Activated B cell treated with CpG ODN at 0.5 μM for 24 hours (primary cell): ENCODE data around the gene METTL23. TPM values are rescaled to one million over a fixed set of nuclear protein-coding genes. Genes with fewer than 3 reads are reported as not detected.
A peak's percentile ranks its signal among the peaks of the same experiment; 100 is the strongest.
"Not testable (repeated sequence)": the region's sequence is repeated elsewhere in the genome, so short reads cannot be mapped to it uniquely, and the experiment has no call there.

Experiments
- ATAC-seq: fragments of 200-7000 bp; cut with Tn5 transposase; one replicate; pipeline ENCODE4 v1.10.0; 2021; ENCODE audit warnings: low read depth, mild to moderate bottlenecking, moderate library complexity
- CTCF ChIA-PET: fragments of 350-600 bp; sonication (Branson Sonifier 250); formaldehyde crosslinking; loops from one replicate; lab custom pipeline; 2021; ENCODE audit warnings: antibody characterized with exemption; lab: Charles Lee
- POLR2A ChIA-PET: fragments of 350-600 bp; sonication (Branson Sonifier 250); formaldehyde crosslinking; loops from one replicate; lab custom pipeline; 2021; ENCODE audit warnings: antibody characterized with exemption; lab: Charles Lee
- DNase-seq: peaks from one replicate; pipeline ENCODE4 v3.0.0; 2022
- H3K27ac Mint-ChIP-seq: one replicate; pipeline ENCODE4 v1.8.0; 2020; ENCODE audit warnings: mixed read lengths
- H3K27me3 Mint-ChIP-seq: one replicate; pipeline ENCODE4 v1.8.0; 2021; ENCODE audit warnings: mixed read lengths
- H3K36me3 Mint-ChIP-seq: one replicate; pipeline ENCODE4 v1.8.0; 2021; ENCODE audit warnings: low read depth, mixed read lengths
- H3K4me1 Mint-ChIP-seq: one replicate; pipeline ENCODE4 v1.8.0; 2021; ENCODE audit warnings: mixed read lengths
- H3K4me3 Mint-ChIP-seq: one replicate; pipeline ENCODE4 v1.8.0; 2020; ENCODE audit warnings: mild to moderate bottlenecking, mixed read lengths
- H3K9me3 Mint-ChIP-seq: one replicate; pipeline ENCODE4 v1.8.0; 2020; ENCODE audit warnings: mixed read lengths
- CTCF ChIP-seq: fragments of 200-600 bp; IDR thresholded peaks from one replicate; pipeline ENCODE4 v1.8.0; 2022; ENCODE audit warnings: antibody characterized with exemption, mild to moderate bottlenecking
- intact Hi-C: fragments of 100-400 bp; cut with micrococcal nuclease; formaldehyde crosslinking; loops from one replicate; pipeline ENCODE4 v1.15.1; 2024
- total RNA-seq: library from RNA; stranded (reverse); gene quantifications from 2 replicates; pipeline ENCODE4 v1.2.3, GENCODE V29; 2022

The METTL23 gene
- total RNA-seq, 1 donor from 2014 or later, result 56.0 TPM

GRCh38 chr17:76738468-76738850 lies 11.8 kb downstream of the METTL23 start:
- H3K27me3 Mint-ChIP-seq, result no peaks in the 10 kb centered on the region
- DNase-seq (no peak), ATAC-seq (no peak)
- peaks cover 61% of the 10 kb centered on the region for H3K36me3 Mint-ChIP-seq
- ChIA-PET CTCF (interaction anchor here (1.0 kb wide), 1 partner anchor 11 kb away, joined by 4 read pairs; no protein-coding TSS in a partner anchor), POLR2A (interaction anchor here (0.6 to 6.2 kb wide), 9 partner anchors 10 to 1220 kb away, joined by 3 to 218 read pairs (median 3); partner anchors contain the start of genes JMJD6, METTL23 and TNRC6C)
- peak overlapping the region; percentile 96 for H3K27ac Mint-ChIP-seq
- H3K9me3 Mint-ChIP-seq, result no peaks in the 10 kb centered on the region
- intact Hi-C loops, result loop anchor here (5.0 kb wide), 2 partner anchors 584 to 1331 kb away; partner anchors contain the start of gene GRB2
- peak overlapping the region; percentile 97 for H3K4me3 Mint-ChIP-seq
- peaks cover 39% of the 10 kb centered on the region for H3K4me1 Mint-ChIP-seq
- TF ChIP-seq CTCF, result no peak

- H3K27ac Mint-ChIP-seq, result not testable (repeated sequence)
- POLR2A ChIA-PET, result interaction anchor here (1.0 to 6.2 kb wide), 2 partner anchors 13 to 211 kb away, joined by 3 to 218 read pairs; partner anchors contain the start of genes JMJD6 and METTL23
These were observed 13.0 kb downstream of the METTL23 start for GRCh38 chr17:76739568-76740115.

DNA sequence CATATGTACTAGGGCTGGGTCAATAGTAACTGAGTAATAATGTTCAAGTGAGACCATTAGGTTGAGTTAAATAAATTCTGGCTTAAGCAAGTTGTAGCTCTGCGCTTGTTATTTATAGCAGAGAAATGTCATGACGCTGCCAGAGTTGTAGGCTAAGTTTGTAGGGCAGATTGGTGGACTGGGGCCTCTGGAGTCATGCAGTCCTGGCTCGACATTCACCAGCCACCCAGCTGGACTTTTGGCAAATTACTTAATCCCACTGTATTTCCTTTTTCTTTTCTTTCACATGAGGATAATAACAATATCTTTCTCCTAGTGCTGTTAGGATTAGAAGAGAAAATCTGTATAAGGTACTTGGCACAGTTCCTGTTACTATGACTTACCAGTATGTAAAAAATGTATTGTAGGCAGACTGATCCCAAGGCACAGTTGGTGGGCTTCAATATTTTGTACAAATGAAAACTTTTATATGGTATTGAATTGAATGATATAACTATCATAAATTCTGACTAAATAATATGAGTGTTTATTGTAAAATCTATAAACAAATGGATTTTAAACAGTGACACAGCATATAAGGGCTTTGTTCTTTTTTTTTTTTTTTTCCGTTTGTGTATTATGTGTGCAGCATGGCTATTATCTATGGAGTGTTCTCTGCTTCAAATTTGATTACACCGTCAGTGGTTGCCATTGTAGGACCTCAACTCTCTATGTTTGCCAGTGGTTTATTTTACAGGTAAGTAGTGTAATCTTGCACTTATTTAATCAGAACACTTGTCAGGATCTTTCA lies 13.9 kb downstream of the METTL23 start:
- ATAC-seq, result no peak
- H3K27ac Mint-ChIP-seq, result no peak overlapping the region
- no peak for TF ChIP-seq CTCF

More at GRCh38 chr17:76739568-76740115, 13.0 kb downstream of the METTL23 start:
- intact Hi-C loops, result loop anchor here (5.0 kb wide), 2 partner anchors 583 to 1332 kb away; partner anchors contain the start of gene GRB2
- CTCF ChIA-PET, result interaction anchor here (1.1 kb wide), 1 partner anchor 12 kb away, joined by 4 read pairs; no protein-coding TSS in a partner anchor
- DNase-seq, H3K27me3 Mint-ChIP-seq, ATAC-seq, H3K9me3 Mint-ChIP-seq, H3K4me3 Mint-ChIP-seq: not testable (repeated sequence)
- Mint-ChIP-seq H3K4me1 (peaks cover 27% of the 10 kb centered on the region), H3K36me3 (peaks cover 60% of the 10 kb centered on the region)

DNA sequence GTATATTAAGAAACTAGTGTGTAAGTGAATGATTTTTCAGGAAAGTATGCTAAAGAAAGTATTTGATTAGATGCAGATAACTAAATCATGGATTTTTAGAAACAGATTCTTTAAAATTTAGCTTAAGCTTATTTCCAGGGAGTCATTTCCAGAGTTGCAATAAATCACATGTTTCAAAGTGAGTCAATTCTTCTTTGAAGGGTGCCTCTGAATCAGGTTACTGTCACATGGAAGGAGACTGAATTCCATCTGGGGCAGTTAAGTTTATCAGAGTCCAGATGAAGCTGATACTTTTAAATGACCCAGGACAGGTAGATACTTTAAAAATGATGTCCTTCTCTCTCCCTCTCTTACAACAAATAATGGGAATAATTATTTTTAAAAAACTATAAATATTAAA lies 16.3 kb downstream of the METTL23 start:
- peaks cover 56% of the 10 kb centered on the region for H3K36me3 Mint-ChIP-seq
- DNase-seq, result no peak
- H3K27ac Mint-ChIP-seq, result no peak overlapping the region
- CTCF ChIA-PET, result no interaction called here
- H3K27me3 Mint-ChIP-seq, result no peaks in the 10 kb centered on the region
- intact Hi-C loops, result no loop called here
- H3K4me3 Mint-ChIP-seq, result no peak overlapping the region
- no peak for ATAC-seq
- peaks cover 13% of the 10 kb centered on the region for H3K4me1 Mint-ChIP-seq
- H3K9me3 Mint-ChIP-seq, result no peaks in the 10 kb centered on the region
- TF ChIP-seq CTCF, result no peak
- POLR2A ChIA-PET, result no interaction called here

More for the DNA sequence above, 13.9 kb downstream of the METTL23 start:
- intact Hi-C loops, result no loop called here
- H3K4me3 Mint-ChIP-seq, result no peak overlapping the region
- ChIA-PET POLR2A (no interaction called here), CTCF (no interaction called here)
- peaks cover 18% of the 10 kb centered on the region for H3K4me1 Mint-ChIP-seq
- DNase-seq, result no peak
- H3K36me3 Mint-ChIP-seq, result peaks cover 59% of the 10 kb centered on the region
- no peaks in the 10 kb centered on the region for H3K27me3 Mint-ChIP-seq
- no peaks in the 10 kb centered on the region for H3K9me3 Mint-ChIP-seq

- intact Hi-C loops, result no loop called here
- H3K4me3 Mint-ChIP-seq, result no peak overlapping the region
- peaks cover 59% of the 10 kb centered on the region for H3K36me3 Mint-ChIP-seq
- H3K27ac Mint-ChIP-seq, result no peak overlapping the region
- ATAC-seq, result no peak
- peaks cover 4% of the 10 kb centered on the region for H3K4me1 Mint-ChIP-seq
- DNase-seq, result no peak
- TF ChIP-seq CTCF, result no peak
- CTCF ChIA-PET, result no interaction called here
- H3K9me3 Mint-ChIP-seq, result no peaks in the 10 kb centered on the region
- no peaks in the 10 kb centered on the region for H3K27me3 Mint-ChIP-seq
- POLR2A ChIA-PET, result no interaction called here
These were observed 18.1 kb downstream of the METTL23 start for GRCh38 chr17:76744747-76745146.

DNA sequence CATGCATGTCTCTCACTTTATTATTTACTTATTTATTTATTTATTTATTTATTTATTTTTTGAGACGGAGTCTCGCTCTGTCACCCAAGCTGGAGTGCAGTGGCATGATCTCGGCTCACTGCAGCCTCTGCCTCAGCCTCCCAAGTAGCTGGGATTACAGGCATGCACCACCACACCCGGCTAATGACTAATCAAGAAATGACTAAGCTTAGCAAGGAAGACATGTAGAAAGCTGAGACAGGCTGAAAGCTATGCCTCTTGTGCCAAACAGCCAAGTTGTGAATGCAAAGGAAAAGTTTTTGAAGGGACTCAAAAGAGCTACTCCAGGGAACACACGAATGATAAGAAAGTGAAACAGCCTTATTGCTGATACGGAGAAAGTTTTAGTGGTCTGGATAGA lies 19.1 kb downstream of the METTL23 start:
- H3K4me1 Mint-ChIP-seq, intact Hi-C loops, H3K9me3 Mint-ChIP-seq, H3K27ac Mint-ChIP-seq, DNase-seq, H3K27me3 Mint-ChIP-seq, H3K4me3 Mint-ChIP-seq, ATAC-seq, CTCF ChIA-PET: not testable (repeated sequence)
- POLR2A ChIA-PET, result interaction anchor here (0.6 to 1.1 kb wide), 2 partner anchors 74 to 259 kb away, joined by 3 read pairs; no protein-coding TSS in a partner anchor
- peaks cover 60% of the 10 kb centered on the region for H3K36me3 Mint-ChIP-seq
